ENCODE measurements around the gene CTBP2.

Gene CTBP2

DNA sequence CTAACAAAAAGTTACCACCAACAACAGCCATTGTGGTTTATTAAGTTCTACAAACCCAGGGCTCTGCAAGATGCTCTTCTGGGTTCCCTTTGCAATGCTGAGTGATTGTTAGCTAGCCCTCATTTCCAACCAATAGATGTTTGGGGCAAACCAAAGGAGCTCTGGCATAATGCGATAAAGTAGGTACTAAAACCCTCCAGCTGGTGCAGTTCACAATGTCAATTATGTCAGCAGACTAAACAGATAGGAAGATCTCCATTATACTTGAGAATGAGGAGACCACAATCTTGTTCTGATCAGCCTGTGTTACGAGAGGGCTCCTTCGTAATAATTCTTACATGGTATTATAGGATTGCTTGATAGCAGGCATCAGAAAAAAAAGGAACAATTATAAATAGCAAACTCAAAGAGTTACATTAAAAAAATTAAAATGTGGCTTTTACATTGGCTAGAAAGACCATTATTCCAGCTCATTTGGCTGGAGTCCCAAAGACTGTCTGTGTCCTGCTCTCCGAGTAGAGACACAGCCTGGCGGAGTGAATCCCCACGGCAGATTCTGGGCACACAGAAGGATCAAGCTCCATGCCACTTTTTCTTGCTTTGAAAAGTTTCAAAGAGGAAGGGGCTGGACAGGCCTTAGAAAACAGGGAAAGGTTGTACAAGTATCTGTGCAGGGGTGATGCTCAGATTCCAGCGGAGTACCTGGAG is 124.6 kb downstream of the CTBP2 start:
- DNase-seq (ENCODE audit: extremely low spot score), result no peak
- POLR2A ChIA-PET, result interaction anchor here (0.9 kb wide), 1 partner anchor 11 kb away, joined by 3 read pairs; no protein-coding TSS in a partner anchor
- CTCF ChIA-PET, result interaction anchor here (0.9 to 3.3 kb wide), 2 partner anchors 12 to 26 kb away, joined by 3 to 17 read pairs; no protein-coding TSS in a partner anchor
- TF ChIP-seq FOXM1 (IDR thresholded peaks at IDR 0.05; ENCODE audit: borderline replicate concordance), result no peak
- TF ChIP-seq, protein P1, sequence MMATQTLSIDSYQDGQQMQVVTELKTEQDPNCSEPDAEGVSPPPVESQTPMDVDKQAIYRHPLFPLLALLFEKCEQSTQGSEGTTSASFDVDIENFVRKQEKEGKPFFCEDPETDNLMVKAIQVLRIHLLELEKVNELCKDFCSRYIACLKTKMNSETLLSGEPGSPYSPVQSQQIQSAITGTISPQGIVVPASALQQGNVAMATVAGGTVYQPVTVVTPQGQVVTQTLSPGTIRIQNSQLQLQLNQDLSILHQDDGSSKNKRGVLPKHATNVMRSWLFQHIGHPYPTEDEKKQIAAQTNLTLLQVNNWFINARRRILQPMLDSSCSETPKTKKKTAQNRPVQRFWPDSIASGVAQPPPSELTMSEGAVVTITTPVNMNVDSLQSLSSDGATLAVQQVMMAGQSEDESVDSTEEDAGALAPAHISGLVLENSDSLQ (IDR thresholded peaks at IDR 0.05), result no peak
- TF ChIP-seq L3MBTL2 (conservative IDR thresholded peaks at IDR 0.05), result no peak
- no peak for TF ChIP-seq FOXK2 (IDR thresholded peaks at IDR 0.05)
- TF ChIP-seq ZNF384 (IDR thresholded peaks at IDR 0.05), result no peak
- TF ChIP-seq ELF4 (IDR thresholded peaks at IDR 0.05), result no peak
- no peak for TF ChIP-seq SUZ12 (IDR thresholded peaks at IDR 0.05)
- no peak for TF ChIP-seq CTBP1 (IDR thresholded peaks at IDR 0.05; ENCODE audit: borderline replicate concordance)
- no peak for TF ChIP-seq NFRKB (IDR thresholded peaks at IDR 0.05)
- TF ChIP-seq BHLHE40 (IDR thresholded peaks at IDR 0.05; ENCODE audit: borderline replicate concordance), result no peak
- TF ChIP-seq SP1 (IDR thresholded peaks at IDR 0.05), result no peak
- no peak for TF ChIP-seq HDGF (IDR thresholded peaks at IDR 0.05; ENCODE audit: borderline replicate concordance)
- TF ChIP-seq LEF1 (IDR thresholded peaks at IDR 0.05; ENCODE audit: borderline replicate concordance), result no peak
- no peak for TF ChIP-seq ARNT (IDR thresholded peaks at IDR 0.05)
- TF ChIP-seq TARDBP (IDR thresholded peaks at IDR 0.05), result no peak
- TF ChIP-seq FOXA1 (IDR thresholded peaks at IDR 0.05), result no peak

DNA sequence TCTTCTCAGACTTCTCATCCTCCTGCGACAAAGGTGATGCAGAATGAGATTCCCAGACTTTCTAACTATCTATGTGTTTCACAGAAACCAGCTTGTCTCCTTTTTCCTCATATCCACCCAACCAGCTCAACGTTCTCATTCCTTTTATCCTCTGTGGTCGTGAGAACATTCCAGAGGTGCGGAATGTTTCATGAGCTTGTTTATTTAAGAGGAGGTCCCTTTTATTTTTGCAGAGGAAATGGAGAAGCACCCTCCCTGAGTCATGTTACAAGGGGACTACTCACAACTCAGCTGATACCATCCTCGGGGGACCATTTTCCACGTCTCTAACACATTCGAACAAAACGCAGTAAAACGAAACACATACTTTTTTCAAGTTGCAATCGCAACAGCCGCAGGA is 125.2 kb downstream of the CTBP2 start:
- ChIA-PET POLR2A (interaction anchor here (0.9 kb wide), 1 partner anchor 11 kb away, joined by 3 read pairs; no protein-coding TSS in a partner anchor), CTCF (interaction anchor here (3.3 kb wide), 1 partner anchor 13 kb away, joined by 17 read pairs; no protein-coding TSS in a partner anchor)
- TF ChIP-seq ARNT (IDR thresholded peaks at IDR 0.05) (no peak), L3MBTL2 (conservative IDR thresholded peaks at IDR 0.05) (no peak), FOXK2 (IDR thresholded peaks at IDR 0.05) (no peak)
- TF ChIP-seq, protein P1 (IDR thresholded peaks at IDR 0.05), result no peak
- no peak for DNase-seq (ENCODE audit: extremely low spot score)

DNA sequence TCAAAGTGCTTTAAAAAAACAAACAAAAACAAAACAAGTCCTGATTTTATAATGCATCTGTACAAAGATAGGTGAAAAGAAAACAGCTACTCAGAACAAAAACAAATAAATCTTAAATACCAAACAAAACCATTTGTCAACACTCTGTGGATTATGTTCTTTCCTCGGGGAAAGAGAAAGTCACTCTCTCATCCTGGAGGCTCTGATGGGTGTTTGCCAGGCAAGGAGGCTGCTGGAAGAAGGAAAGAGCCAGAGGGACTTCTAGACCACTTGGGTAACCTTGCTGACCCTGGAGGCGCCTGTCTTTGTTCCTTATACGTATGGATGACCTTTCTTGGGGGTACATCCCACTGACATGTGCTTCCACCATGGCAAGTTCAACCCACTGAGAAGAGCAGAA is 125.7 kb downstream of the CTBP2 start:
- no peak for TF ChIP-seq NFRKB (IDR thresholded peaks at IDR 0.05)
- TF ChIP-seq FOXM1 (IDR thresholded peaks at IDR 0.05; ENCODE audit: borderline replicate concordance), result no peak
- TF ChIP-seq FOXK2 (IDR thresholded peaks at IDR 0.05), result no peak
- no peak for TF ChIP-seq ZNF384 (IDR thresholded peaks at IDR 0.05)
- TF ChIP-seq CTBP1 (IDR thresholded peaks at IDR 0.05; ENCODE audit: borderline replicate concordance), result no peak
- TF ChIP-seq HDGF (IDR thresholded peaks at IDR 0.05; ENCODE audit: borderline replicate concordance), result no peak
- no peak for TF ChIP-seq ELF4 (IDR thresholded peaks at IDR 0.05)
- no peak for TF ChIP-seq L3MBTL2 (conservative IDR thresholded peaks at IDR 0.05)
- TF ChIP-seq BHLHE40 (IDR thresholded peaks at IDR 0.05; ENCODE audit: borderline replicate concordance), result no peak
- no peak for TF ChIP-seq FOXA1 (IDR thresholded peaks at IDR 0.05)
- TF ChIP-seq LEF1 (IDR thresholded peaks at IDR 0.05; ENCODE audit: borderline replicate concordance), result no peak
- no peak for TF ChIP-seq SUZ12 (IDR thresholded peaks at IDR 0.05)
- TF ChIP-seq TARDBP (IDR thresholded peaks at IDR 0.05), result no peak
- TF ChIP-seq SP1 (IDR thresholded peaks at IDR 0.05), result no peak
- TF ChIP-seq, protein P1 (IDR thresholded peaks at IDR 0.05), result no peak
- no peak for TF ChIP-seq ARNT (IDR thresholded peaks at IDR 0.05)
- ChIA-PET POLR2A (no interaction called here), CTCF (interaction anchor here (3.3 kb wide), 1 partner anchor 13 kb away, joined by 17 read pairs; no protein-coding TSS in a partner anchor)
- DNase-seq (ENCODE audit: extremely low spot score), result no peak

DNA sequence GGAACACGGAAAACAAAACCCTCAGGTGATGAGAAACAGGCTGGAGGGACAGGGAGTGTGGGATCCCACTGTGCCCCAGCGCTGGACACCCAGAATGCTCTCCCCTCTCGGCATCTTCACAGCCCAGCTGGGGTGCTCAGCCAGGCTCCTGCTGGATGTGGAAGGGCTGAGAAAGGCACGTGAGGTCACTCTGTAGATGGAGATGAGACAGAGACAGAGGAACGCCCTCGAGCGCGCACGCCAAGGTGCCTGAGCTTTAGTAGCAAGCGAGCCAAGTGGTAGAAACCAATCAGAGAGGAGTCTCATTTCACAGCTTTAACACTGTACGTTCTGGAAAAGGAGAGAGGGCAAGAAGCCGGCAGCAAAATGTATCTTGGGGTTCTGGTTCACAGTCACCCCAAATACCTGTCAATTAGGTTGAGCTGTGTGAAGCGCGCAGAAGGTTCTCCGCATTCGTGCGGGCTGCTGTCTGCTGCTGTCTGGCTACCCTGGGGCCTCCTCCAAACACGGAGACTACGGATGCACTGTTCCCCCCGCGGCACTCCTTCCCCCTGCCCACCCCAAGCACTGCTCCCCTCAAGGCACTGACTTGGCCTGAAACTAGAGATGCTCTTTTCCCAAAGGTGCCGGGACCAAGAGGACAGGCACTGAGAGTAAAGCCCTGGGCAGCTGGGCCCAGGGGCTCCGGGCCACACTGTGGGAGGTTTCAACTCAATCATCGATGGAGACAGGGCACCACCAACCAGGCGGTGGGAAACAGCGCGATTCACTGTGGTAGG is 127.0 kb downstream of the CTBP2 start:
- POLR2A ChIA-PET, result no interaction called here
- CTCF ChIA-PET, result interaction anchor here (0.7 kb wide), 1 partner anchor 33 kb away, joined by 3 read pairs; no protein-coding TSS in a partner anchor
- DNase-seq (ENCODE audit: extremely low spot score), result no peak
- TF ChIP-seq FOXA1 (IDR thresholded peaks at IDR 0.05) (no peak), HDGF (IDR thresholded peaks at IDR 0.05; ENCODE audit: borderline replicate concordance) (no peak), SP1 (IDR thresholded peaks at IDR 0.05) (no peak), ELF4 (IDR thresholded peaks at IDR 0.05) (no peak), BHLHE40 (IDR thresholded peaks at IDR 0.05; ENCODE audit: borderline replicate concordance) (no peak), ARNT (IDR thresholded peaks at IDR 0.05) (no peak), FOXK2 (IDR thresholded peaks at IDR 0.05) (no peak), ZNF384 (IDR thresholded peaks at IDR 0.05) (no peak), CTBP1 (IDR thresholded peaks at IDR 0.05; ENCODE audit: borderline replicate concordance) (no peak), NFRKB (IDR thresholded peaks at IDR 0.05) (no peak), TARDBP (IDR thresholded peaks at IDR 0.05) (no peak), SUZ12 (IDR thresholded peaks at IDR 0.05) (no peak), FOXM1 (IDR thresholded peaks at IDR 0.05; ENCODE audit: borderline replicate concordance) (no peak), LEF1 (IDR thresholded peaks at IDR 0.05; ENCODE audit: borderline replicate concordance) (no peak), L3MBTL2 (conservative IDR thresholded peaks at IDR 0.05) (no peak)
- TF ChIP-seq, protein P1 (IDR thresholded peaks at IDR 0.05), result no peak
